NCI-H2171 treated with DMSO at 0.1 percent for 48 hours (cell line): ENCODE measurements around the gene IDS.

Experiments
- DNase-seq: peaks from one replicate; lab custom pipeline; 2025; lab: John Stamatoyannopoulos, UW

IDS gene

DNA sequence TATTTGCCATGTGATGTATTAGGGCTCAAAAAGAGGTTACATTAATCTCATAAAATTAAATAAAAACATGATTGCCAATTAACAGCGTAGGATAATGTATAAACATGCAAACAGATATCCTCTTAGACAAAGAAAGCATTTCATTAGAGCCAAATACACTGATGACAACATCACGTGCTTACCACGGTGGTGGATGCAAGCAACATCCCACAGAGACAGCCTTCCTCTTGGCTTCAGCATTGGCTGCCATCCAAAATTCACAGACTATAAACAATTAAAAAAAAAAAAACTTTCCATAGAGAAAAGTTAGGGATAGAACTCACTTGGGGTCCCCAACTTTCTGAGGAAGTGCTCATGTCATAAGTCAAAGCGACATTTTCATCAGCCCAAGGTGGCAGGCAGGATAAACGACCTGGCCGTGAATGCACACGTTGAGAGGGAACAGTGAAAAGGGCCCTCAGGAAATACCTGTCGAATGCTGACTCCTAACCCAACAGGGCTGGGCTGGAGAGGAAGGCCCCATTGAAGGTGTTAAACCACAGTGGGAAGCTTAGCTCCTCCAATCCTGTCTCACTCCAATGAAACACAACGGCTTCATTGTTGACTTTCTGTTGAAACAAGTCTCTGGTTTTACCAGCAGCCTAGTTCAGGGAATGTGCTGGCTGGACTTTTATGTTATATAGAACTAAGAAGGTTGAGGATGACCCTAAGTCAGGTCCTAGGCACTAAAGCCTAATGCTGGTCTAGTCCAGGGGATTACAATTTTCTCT is 48.4 kb downstream of the IDS start:
- no peak for DNase-seq

DNA sequence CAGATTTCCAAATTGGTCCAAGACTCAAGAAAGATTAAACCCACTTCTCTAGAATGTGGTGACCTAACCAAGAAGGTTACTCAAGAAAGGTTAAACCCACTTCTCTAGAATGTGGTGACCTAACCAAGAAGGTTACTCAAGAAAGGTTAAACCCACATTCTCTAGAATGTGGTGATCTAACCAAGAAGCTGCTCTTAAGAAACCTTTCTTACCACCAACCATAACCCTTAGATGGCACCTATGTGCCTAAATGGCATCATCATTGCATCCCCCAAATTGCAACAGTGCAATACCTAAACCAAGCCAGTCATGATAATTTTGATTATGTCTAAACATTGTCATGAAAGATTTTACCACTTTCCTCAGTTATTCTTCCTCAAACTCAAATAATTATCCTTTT is 49.2 kb downstream of the IDS start:
- DNase-seq: no peak

DNA sequence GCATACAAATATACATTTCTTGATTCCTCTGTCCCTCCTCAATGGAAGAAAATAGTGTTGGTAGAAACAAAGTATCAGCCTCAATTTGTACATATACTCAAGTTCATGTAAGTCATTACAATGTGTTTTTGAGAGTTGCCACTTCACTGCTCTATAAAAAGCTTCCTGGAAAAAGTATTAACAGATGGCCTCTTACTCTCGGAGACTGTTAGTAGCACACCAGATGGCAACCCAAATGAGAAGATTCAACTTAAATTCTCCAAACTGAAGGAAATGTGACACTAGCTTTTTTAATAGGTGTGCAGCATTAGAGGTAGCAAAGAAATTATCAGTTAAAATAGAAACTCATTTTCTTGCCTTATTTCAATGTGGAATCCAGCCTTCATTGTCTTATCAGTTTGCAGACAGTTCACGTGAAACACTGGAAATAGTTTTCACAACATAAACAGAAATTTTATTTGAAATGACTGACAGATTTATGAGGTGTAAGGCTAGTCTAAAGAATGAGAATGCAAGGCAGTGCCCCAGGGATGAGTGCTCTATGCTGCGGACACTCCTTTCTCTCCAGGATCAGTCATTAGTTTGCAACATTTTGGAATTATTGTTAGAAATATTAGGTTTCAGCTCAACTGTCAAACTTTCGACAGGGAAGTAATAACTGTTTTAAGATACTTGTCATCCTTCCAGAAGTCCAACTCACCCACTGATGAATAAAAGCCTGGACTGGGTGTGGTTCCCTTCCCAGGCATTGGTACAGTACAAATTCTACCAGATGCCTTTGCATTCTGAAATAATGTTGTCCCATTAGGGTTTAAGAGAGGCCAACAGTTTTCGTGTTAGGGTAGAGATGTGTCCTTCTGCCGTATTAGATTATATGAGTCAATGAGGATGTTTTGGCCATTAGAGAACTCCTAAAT is 50.9 kb downstream of the IDS start:
- peak; percentile 82 for DNase-seq

DNA sequence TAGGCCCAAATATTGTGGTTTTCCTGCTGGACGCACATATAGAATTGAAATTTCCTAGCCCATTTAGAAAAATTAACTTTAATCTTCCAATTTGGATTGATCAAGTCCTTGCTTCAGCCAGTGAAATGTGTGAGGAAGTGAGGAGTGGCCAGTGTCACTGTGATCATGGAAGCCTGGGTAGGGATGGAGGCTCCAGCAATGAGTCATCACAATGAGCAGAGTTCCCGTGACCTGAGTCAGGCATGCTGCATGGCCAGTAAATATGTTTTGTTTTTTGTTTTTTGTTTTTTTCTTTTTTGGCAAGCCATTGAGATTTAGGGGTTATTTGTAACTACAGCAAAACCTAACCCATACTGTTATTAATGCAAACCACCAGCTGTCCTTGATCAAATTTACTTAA is 52.1 kb downstream of the IDS start:
- no peak for DNase-seq

DNA sequence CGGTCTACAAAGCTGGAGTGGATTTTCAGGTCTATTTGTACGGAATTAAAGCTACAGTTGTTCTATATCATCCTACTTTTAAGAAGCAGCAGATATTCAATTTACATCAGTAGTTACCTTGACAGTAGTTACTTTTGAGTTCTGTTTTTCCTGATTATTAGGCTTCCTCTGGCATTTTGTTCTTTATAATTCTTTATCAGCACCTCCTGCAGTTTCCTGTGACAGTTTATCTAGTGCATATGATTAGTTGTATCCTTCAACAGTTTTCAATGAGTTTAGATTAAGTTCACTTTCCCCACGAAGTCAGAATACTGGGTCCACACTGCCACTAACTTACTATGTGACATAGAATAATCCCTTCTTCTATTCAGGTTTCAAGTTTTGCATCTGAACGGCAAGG is 71.7 kb downstream of the IDS start:
- no peak for DNase-seq

DNA sequence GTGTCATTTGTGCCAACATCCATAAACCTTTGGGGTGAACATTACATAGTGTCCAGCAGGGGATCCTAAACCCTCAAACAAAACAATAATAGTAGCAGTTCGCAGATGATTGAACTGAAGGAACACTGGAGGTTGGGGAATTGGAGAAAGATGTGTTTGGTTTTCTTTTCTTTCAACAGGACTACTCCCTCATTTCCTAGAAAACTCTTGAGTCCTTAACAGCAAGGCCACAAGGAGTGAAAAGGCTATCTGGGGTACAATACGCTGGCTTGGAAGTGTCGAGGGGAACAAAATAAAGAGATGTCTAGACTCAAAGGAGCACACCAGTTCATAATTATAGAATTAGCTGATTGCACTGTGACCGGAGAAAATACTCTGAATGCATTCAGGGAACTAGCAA is 72.1 kb downstream of the IDS start:
- DNase-seq: no peak
